Retina (tissue), 1 donor: Measurements from ENCODE around the gene RCAN3.

Source experiments
- DNase-seq: peaks from one replicate; pipeline ENCODE4 v3.0.0-alpha.2; 2016

The RCAN3 gene

DNA sequence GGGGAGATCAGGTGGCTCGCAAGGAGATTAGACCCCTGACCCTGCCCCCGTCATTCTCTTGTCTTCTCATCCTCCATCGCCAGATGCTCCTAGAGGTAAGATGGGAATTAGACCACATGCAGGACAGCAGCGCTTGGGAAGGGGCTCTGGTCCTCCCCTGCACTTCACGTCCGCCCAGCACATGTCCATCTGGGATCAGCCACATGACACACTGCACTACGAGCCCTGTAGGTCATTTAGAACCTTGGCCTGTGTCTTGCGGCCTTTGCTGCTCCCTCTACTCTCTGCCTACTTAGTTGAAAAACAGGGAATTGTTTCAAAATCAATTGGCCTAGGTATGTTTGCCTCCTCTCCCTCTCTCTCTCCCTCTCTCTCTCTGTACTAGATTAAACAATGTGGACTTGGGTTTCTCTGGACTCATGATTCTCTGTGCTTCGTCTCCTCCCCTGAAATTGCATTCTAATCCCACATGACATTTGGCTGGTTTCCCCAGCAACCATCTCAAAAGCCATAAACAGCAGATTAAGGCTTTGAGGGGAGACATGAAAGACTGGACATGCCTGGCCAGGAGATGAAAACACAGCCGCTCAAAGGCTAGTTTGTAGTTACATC is 49.4 kb downstream of the RCAN3 start:
- peak; percentile 74 for DNase-seq

DNA sequence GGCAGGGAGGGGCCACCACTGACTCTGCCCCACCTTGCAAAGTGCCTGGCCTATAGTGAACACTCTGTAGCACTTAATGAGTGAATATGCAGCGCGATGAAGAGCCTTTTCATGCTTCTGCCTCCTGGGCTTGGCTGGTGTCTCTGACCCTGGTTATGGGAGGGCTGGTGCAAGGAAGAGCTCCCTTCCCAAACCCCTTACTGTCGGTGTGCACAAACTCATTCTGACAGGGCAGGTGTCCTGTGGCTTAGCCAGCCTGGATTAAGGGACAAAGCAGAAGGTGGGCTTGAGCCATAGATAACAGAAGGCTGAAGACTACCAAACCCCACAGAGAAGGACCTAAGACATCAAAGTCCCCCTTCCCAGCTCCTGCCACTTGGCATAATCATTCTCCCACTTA is 51.3 kb downstream of the RCAN3 start:
- DNase-seq = no peak

DNA sequence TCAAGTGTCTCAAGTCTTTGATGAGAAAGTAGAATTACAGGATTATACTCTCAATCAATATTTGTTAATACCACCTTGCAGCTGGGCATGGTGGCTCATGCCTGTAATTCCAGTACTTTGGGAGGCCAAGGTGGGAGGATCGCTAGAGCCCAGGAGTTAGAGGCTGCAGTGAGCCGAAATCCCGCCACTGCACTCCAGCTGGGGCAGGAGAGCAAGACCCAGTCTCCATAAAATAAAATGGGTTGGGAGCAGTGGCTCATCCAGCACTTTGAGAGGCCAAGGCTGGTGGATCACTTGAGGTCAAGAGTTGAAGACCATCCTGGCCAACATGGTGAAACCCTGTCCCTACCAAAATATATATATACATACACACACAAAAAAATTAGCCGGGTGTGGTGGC is 52.1 kb downstream of the RCAN3 start:
- no peak for DNase-seq

DNA sequence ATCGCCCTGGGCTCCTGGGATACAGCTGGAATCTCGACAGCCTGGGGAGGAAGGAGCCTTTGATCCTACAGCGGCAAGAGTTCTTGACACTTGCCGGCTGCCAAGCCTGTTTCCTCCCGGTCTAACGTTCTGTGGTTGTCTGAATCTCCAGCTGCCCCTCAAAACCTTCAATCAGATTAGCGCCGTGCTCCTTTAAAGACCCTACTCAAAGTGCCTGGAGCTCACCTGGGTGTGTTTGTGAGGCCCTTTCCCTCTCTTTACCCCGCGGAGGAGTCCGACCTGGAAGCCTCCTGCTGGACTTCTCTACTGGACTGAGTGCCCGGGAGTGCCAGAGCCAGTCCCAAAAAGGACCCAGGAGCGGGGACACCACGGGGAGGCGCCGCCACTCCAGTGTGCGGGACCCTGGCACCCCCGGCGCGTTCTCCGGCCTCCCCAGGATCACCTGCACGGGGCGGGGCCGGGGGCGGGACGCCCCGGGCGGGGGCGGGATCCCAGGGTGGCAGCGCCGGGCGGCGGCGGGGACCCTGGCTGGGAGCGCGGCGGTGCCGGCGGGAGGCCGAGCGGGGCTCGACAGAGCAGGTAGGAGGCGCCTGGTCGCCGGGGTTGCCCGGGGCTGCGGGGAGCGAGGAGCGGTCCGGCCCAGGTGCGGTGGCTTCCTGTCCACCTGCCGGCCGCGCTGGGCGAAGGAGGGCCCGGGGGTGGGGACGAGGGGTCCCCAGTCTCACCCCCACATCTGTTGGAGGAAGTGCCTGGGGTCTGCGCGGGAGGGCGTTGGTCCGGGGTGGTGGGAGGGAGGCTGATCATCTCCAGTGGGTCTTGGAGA is 53.2 kb downstream of the RCAN3 start, which contains the start of gene NCMAP:
Gene NCMAP (plus strand): TSS at position 497 of the 823 bp plus-strand sequence. CDS start 39,344 bp downstream, outside the sequence.
- peak; percentile 40 for DNase-seq

DNA sequence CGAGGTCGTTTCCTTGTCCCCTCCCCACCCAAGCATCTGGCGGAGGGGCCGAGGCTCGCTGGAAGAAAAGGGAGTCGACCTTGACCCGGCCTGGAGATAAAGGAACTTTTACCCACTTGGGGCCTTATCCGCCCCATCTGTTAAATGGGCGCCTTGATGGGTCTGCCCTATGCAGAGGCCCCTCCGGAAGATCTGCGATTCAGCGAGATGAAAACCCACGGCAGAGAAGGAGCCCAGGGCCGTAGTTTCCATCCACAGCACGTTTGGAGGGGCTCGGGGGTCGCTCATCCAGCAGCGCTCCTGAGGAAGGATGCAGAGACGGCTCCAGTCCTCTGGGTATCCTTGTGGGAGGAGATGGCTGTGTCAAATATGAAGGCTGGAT is 53.8 kb downstream of the RCAN3 start:
- no peak for DNase-seq

DNA sequence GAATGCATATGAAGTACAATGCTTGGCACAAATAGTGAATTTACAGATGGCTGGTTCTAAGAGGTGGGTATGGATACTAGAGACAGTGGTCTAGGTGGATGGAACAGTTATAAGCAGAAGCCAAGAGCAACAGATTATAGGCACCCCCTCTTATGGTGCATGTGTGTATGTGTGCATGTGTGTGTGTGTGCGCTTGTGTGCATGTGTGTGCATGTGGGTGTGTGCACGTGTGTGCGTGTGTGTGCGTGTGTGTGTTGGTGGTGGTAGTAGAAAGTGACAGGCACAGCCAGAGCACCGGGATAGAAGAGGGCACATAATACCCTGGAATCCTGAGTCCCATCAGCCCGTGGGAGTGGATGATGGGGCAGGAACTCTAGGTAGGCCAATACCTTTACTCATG is 54.6 kb downstream of the RCAN3 start:
- DNase-seq = no peak

DNA sequence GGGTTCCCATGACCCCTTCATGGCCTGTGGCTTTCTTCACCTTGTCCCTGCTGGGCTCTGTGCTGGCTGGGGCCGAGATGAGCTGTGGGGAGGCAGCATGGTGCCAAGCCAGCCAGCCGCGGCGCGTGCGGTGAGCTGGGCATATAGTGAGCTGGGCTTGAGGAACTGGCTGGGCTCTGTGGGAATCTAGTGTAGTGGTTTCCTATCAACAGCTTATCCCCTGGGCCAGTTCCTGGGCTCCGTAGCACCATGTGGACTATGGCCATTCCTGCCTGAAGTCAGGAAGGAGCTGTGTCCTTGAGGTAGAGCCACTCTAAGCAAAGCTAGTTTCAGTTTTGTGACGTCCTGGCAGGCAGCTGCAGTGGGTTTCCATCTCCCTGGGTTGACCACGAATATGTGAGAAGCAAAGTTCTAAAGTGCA is 55.1 kb downstream of the RCAN3 start:
- no peak for DNase-seq

DNA sequence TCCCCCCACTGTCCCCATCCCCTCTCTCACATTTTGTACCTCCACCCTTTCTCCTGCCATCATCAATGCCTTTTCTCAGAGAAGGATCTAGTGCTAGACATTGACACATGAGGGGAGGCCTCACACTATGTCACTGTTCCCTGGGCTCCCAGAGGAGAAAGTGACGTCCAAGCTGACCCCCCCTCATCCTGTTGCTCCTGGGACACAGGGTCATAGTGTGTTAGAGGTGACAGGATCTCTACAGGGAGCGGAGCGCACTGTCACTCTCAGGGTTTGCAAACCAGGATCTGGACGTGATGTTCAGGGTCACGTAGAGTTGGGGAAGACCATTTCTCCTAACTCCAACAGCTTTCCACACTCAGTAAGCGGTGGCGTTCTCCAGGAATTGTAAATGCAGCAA is 55.8 kb downstream of the RCAN3 start:
- DNase-seq = no peak

DNA sequence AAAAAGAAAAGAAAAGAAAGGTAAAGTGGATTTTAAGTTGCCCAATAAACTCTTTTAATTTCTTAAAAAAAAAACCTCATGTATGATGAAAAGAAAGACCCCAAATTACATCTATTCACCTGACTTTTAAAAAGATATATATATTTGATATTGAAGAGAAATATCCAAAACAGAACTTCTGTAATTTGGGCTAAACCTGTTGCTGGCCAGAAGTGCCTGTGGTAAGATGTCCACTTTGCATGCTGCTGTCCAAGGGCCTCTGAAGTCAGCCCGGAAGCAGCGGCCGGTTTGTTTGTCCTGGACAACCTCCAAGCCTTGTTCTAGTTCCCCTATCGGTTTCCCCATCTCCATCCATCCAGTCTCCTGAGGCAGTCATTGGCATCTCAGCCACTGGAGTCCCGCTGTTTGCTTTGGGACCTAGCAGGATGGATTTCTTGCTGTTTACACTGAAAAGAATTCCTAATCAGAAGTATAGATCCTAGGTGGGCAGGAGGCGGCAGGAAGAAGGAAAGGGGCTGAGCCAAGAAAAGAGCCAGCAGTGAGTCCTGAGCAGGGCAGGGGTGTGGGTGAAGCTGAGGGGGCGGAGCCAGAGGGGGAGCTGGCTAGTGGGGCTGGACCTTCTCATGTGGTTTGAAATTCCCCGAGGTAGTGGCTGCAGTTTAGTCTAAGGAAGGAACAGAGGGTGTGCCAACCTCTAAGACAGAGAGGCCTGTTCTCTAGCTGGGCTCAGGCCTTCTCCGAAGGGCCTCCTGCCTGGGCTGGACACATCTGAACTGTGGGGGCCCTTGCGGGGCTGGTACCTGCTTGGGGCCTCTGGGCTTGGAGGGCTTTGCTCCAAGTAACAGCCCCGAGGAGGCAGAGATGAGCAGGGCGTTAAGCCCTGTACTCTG is 56.5 kb downstream of the RCAN3 start:
- no peak for DNase-seq

DNA sequence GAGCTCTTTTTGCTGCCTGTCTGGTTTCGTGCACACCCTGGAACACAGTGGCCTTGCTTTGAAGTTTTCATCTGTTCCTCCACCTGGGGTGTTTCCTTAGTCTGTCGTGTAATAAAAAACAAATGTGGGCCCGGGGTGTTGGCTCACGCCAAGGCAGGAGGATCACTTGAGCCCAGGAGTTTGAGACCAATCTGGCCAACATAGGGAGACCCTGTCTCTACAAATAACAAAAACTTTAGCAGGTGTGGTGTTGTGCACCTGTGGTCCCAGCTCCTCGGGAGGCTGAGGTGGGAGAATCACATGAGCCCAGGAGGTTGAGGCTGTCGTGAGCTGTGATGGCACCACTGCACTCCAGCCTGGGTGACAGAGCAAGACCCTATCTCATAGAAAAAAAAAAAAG is 57.7 kb downstream of the RCAN3 start:
- DNase-seq = no peak

DNA sequence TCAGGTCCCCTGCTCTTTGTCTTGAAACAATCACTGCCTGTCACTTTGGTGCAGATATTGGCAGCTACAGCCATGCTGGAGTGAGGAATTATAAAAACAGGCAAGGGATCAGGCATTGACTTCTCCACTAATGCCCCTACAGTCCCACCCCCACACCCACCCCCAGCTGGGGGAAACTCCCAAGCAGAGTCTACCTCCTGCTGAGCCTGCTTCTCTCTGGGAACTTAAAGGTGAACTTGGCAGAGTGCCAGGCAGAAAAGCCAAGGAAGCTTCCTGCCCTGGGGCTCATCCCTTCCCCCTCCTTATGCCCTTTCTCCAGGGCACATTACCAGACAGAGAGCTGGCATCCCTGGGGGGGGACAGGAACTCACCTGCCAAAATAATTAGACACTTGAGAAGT is 60.0 kb downstream of the RCAN3 start:
- no peak for DNase-seq

DNA sequence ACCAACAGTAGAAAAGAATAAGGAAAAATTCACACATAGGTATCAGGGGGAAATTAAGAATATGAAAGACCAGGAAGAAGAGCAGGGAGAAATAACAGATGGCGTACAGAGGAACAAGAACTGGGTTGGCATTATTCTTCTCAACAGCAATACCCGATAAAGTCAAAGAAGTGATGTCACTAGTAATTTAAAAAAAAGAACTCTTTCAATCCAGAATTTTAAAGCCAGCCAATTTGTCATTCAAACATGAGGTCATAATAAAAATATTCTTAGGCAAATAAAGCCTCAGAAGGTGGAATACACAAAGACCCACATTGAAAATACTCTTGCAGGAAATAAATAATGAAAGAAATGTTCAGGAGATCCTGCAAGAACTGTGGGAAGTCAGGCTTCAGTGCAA is 62.1 kb downstream of the RCAN3 start:
- DNase-seq = no peak

DNA sequence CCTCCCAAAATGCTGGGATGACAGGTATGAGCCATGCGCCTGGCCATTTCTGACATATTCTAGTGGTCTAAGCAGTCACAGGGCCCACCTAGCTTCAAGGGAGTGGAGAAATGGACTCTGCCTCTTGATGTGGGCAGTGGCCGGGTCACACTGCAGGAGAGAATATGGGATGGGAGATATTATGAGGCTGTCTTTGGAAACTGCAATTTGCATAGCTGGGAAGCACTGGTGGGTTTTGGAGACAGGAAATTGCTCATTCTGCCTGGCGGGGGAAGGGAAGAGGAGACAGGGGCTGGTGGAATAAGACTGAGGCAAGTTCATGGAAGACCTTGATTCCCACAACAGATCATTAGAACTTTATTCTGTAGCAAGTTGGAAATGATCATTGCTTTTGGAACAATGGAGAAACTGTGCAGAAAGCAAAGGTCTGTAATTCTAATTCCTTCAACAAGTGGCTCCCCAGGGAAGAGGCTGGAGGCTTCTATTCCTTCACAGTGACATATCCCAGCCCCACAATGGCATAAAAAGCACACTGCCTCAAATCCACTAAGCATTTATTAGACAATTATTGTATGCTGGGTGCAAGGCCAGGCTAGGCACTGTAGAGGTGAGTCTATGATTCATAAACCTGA is 63.7 kb downstream of the RCAN3 start:
- DNase-seq = no peak

DNA sequence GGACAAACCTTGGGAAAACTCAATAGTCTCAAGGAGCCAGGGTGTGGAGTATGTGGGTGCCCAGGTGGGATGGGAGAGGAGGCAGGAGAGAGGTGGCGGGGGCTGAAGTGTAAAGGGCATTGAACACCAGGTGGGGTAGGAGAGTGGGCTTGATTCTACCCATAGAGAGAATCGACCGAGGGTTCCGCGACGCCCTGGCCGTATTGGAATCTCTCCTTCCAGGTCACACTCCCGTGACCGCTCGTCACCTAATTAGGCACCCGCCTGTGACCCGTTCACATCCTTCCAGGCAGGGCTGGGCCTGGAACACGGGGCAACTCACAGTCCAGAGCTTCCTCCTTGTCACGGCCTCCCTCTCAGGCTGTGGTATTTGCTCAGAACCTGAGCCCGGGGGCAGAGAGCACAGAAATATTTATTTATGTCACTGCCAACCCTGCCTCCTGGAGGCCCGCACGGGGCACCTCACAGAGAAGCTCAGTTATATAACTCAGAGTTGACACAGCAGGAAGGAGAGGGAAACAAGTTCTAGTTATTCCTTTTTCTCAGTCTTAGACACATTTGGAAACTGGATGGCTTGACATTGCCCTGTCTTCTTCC is 65.3 kb downstream of the RCAN3 start:
- no peak for DNase-seq

DNA sequence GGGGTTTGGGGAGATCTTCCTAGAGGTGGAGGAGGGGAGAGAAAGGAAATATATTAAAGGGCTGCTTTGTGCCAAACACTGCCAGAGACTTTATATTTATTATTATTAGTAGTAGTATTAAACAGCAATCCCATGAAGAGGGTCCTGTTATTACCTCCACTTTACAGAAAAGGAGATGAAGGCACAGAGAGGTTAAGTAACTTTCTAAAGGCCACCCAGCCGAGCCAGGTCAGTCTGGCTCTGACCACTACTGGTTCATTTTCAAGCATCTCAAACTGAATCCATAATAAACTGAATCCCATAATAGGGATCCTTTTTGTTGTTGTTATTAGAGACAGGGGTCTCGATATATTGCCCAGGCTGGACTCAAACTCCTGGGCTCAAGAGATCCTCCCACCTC is 65.8 kb downstream of the RCAN3 start:
- no peak for DNase-seq

DNA sequence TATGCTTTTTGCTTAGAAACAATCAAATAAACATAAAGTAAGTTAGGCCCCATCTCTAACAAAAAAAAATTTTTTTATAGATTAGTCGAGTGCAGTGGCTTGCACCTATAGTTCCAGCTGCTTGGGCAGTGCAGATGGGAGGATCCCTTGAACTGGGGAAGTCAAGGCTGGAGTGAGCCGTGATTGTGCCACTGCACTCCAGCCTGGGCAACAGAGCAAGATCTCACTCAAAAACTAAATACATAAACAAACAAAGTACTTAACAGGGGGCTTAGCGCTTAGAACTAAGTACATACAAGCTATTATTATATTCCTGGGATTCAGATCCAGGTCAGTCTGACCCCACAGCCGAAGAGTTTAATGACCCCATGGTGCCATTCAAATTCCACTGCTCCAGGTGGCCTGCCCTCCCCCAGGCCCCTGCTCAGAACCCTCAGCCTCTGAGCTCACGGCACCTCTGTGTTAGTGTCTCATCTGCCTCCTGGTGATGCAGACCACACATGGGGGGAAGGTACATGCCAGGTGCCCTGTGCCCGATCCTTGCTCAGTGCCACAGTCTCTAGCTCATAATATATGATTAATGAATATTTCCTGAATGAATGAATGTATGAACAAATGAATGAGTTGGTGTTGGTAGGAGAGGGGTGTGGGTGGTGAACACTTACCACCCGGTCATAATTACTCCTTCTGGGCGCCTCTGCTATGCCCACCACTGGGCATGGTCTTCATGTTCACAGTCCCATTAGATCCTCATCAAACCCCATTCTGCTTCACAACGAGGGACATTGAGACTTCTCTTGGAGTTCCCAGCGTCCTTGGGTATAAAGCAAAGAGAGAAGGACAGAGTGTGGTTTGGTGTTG is 67.9 kb downstream of the RCAN3 start:
- no peak for DNase-seq

DNA sequence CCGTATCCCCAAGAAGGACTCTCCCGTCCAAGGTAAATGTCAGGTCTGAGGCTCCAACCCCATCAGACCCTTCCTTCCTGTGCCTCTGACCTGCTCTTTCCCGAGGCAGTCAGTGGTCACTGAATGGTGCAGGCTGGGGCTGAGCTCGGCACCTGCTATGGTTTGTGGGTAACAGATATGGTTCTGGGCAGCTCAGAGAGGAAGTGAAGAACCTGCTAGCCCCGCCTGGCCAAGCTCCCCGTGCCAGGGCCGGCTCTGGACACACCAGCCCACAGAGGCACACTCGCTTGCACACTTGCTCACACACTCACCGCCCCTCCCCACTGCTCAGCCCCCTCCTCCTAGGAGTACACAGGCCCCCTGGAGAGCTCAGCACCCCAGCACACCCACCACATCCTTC is 69.7 kb downstream of the RCAN3 start:
- DNase-seq = no peak

DNA sequence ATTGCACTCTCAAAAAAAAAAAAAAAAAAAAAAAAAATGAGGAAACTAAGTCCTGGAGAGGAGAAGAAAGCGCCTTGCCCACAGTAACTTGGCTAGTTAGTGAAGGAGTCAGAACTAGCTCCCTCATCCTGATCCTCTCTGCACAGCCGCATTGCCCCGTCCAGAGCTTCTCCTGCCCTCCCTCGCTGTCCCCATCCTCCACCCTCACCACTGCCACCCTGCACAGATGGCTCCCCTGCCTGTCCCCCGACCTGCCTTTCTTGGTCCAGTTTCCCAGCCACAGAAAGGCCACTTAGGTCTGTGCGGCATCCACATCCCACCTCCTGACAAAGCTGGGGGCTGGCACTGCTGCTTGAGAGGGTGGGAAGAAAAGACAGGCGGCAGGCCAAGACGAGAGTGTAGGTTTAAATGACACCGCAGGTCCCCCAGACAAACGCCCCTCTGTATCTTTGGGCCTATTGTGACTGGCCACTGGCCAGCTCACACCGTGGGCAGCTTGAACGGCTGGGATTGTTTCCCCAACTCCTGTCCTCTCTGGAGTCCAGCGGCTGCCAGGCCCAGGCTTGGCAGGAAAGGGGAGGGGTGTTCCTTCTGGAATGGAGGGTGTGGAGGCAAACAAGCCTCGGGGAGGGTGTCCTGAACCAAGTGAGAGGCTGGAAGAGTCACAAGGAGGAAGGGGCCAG is 73.4 kb downstream of the RCAN3 start:
- DNase-seq = peak; percentile 30

DNA sequence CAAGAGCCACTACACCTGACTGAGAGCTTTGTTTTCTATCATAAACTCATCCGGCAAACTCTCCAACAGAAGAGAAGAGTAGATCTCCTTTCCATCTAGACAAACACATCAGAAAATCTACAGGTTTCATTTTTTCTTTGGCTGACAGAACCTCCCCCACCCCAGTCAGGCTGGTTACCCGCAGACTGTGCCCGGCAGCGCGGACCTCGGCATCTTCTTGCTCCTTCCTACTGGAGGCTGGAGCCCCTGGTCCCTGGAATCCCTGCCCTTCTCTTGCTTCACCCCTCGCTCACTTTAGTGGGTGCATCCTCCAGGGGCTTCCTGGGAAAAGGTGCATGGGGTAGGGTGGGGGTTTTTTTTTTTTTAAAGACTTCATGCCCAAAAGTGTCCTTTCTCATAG is 76.2 kb downstream of the RCAN3 start:
- DNase-seq = no peak

DNA sequence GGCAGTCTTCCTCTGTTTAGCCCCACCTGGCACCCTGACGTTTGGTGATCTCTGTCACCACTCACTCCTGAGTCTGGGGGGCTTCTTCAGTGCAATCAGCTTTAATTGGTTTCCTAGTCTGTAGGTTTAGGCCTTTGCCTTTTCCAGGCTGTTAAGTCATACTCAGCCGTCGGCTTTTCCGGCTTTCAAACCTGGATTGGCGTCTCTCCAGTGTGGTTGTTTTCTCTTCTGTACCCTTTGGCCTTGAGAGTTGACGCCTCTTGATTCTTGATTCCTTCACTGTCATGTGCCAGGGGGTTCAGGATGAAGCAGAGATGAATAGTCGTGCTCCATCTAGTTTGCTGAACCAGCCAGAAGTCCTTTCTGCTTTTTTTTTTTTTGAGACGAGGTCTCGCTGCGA is 78.1 kb downstream of the RCAN3 start:
- no peak for DNase-seq

DNA sequence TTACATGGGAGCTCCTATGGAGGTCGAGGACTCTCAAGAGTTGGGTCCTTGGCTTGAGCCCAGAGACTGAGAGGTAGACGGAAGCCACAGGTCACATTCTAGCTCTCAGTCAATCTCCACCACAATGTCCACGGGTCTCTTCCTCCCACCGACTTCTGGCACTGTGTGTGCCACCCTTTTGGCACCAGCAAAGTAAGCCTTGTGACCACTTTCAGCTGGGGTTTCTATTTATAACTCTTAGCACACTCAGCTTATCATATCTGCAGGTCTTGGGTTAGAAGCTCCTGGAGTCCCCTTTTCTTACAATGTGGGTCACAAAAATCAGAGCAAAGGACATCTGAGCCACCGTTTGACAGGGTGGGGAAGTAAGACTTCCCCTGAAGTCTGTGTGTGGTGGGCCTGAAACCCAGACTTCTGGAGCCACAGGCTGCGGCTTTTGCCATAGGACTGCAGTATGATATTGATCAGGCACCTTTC is 81.6 kb downstream of the RCAN3 start:
- no peak for DNase-seq
